LNCaP clone FGC (cell line): ENCODE measurements around the gene CREM.
A peak's percentile ranks its signal among the peaks of the same experiment; 100 is the strongest.
"Not testable (repeated sequence)": the region's sequence is repeated elsewhere in the genome, so short reads cannot be mapped to it uniquely, and the experiment has no call there.

ENCODE experiments used
- DNase-seq: peaks from one replicate; pipeline ENCODE4 v3.0.0-alpha.2; 2011; ENCODE audit warnings: low read depth
- H3K4me3 ChIP-seq: 2 replicates; pipeline ENCODE4 v1.5.1; 2011; ENCODE audit warnings: mild to moderate bottlenecking, low read depth, low read length, control low read depth
- TF ChIP-seq, protein P1 (sequence below): IDR thresholded peaks from 2 replicates; pipeline ENCODE4 v1.5.1; 2012; ENCODE audit warnings: mild to moderate bottlenecking; ENCODE audit not compliant: control insufficient read depth, insufficient read depth; ENCODE audit errors: extremely low read depth

The CREM gene

GRCh38 chr10:35126530-35127288 is at the start of gene CREM:
Gene CREM, plus strand, starts transcription at chr10:35126846. Its CDS starts 10,990 bp downstream, at chr10:35137836.
- TF ChIP-seq, protein P1, sequence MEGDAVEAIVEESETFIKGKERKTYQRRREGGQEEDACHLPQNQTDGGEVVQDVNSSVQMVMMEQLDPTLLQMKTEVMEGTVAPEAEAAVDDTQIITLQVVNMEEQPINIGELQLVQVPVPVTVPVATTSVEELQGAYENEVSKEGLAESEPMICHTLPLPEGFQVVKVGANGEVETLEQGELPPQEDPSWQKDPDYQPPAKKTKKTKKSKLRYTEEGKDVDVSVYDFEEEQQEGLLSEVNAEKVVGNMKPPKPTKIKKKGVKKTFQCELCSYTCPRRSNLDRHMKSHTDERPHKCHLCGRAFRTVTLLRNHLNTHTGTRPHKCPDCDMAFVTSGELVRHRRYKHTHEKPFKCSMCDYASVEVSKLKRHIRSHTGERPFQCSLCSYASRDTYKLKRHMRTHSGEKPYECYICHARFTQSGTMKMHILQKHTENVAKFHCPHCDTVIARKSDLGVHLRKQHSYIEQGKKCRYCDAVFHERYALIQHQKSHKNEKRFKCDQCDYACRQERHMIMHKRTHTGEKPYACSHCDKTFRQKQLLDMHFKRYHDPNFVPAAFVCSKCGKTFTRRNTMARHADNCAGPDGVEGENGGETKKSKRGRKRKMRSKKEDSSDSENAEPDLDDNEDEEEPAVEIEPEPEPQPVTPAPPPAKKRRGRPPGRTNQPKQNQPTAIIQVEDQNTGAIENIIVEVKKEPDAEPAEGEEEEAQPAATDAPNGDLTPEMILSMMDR, result peak; percentile 76
- DNase-seq, result peak; percentile 84

DNA sequence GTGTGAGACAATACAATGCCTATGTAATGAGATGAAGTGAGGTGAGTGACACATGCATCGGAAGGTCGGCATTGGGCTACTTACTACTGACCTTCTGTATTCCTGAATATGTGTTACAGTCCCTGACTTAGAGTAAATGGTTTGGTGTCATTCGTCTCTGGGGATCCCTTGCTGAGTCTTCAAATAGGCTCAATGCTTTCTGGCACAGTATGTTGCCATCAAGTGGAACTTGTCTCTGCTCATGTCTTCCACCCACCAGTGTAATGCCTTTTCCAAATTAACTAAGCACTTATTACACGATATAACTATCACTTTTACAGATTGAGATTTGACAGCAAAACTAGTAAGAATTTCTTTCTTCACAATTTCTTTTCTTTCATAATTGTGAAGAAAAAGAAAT is 47.4 kb upstream of the CREM start:
- H3K4me3 ChIP-seq, result no peak overlapping the region
- DNase-seq, result no peak
- TF ChIP-seq, protein P1, result no peak

More at GRCh38 chr10:35126530-35127288, at the start of gene CREM:
- H3K4me3 ChIP-seq, result peak within 1 kb of the TSS; percentile 90

- no peak for DNase-seq
- no peak overlapping the region for H3K4me3 ChIP-seq
- TF ChIP-seq, protein P1, result no peak
Observed at GRCh38 chr10:35079763-35080162, 46.9 kb upstream of the CREM start.

DNA sequence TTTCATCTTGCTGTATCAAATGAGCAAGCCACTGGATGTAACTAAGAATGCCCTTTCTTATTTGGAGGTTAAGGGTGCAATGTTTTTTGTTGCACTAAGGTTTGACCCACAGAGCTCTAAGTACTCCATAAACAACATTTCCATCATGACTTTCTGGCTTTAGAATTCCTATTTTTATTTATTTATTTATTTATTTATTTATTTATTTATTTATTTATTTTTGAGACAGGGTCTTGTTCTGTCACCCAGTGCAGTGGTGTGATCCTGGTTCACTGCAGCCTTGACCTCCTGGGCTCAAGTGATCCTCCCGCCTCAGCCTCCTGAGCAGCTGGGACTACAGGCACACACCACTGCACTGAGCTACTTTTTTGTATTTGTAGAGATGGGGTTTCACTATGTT is 46.4 kb upstream of the CREM start:
- H3K4me3 ChIP-seq, DNase-seq: not testable (repeated sequence)

GRCh38 chr10:35083242-35083641 is 43.4 kb upstream of the CREM start:
- TF ChIP-seq, protein P1, result no peak
- no peak for DNase-seq
- no peak overlapping the region for H3K4me3 ChIP-seq

DNA sequence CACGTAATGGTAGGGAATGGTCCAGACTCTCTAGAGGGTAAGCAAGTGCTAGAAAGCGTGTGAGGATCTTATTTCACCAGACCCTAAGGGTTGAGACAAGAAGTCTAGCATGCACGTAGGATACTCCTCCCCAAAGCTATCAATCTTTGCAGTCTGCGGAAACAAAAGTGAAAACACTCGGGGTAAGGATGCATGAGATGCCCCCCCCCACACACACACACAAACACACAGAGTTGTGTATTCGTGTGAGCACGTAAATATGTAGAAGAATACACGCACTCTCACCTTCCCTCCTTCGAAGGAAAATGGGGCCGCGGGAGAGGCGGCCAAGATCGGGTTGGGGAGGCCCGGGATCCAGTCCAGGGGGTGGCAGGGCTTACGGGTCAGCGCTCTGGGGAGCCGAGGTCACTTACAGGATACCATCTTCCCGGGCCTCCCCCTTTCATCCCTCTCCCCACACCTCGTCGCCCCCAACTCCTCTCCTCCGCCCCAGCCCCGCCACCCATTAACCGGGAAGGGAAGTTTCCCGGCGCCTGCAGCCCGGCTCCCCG is 37.0 kb upstream of the CREM start:
- H3K4me3 ChIP-seq, result peak overlapping the region; percentile 95
- TF ChIP-seq, protein P1, result no peak
- DNase-seq, result no peak

DNA sequence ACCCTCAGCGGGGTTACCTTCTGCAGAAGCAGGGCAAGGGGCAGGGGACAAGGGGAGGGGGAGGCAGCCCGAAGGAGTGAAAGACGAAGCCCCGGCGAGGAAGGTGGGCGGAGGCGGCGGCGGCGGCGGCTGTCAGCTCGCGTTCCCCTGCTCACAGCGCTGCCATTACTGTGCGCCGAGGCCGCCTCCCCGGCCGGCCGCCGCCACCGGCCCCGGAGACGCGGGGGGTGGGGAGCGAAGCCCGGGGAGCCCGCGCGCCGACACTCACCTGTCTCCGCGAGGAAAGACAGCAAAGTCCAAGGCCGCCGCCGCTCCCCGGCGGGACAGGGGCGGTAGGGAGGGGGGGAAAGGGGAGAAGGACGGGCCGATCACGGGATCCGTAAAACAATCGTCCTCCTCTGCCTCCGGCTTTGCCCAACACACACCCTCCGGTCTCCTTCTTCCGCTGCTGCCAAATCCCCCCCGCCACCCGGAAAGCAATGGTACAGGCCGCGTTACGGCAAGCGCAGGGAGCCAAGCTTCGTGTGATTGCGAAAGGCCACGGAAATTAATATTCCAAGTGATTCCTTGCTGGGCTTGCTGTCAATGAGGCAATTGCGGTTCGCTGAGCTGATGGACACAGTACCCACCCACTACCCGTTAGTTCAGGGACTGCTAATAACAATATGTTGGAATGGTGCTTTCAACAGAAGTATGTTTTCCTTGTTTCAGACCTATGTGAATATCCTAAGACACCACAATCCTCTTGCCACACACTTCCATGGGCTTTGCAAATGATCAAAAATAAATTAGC is 36.3 kb upstream of the CREM start, which contains the start of gene CUL2:
Gene CUL2, minus strand, starts transcription at position 180 of the 793 bp plus-strand sequence. CDS start 19,024 bp downstream, outside the sequence.
- H3K4me3 ChIP-seq, result peak within 1 kb of the TSS; percentile 95
- TF ChIP-seq, protein P1, result no peak
- DNase-seq, result peak; percentile 88
